Measurements from ENCODE around the gene CDKL4.

The CDKL4 gene

DNA sequence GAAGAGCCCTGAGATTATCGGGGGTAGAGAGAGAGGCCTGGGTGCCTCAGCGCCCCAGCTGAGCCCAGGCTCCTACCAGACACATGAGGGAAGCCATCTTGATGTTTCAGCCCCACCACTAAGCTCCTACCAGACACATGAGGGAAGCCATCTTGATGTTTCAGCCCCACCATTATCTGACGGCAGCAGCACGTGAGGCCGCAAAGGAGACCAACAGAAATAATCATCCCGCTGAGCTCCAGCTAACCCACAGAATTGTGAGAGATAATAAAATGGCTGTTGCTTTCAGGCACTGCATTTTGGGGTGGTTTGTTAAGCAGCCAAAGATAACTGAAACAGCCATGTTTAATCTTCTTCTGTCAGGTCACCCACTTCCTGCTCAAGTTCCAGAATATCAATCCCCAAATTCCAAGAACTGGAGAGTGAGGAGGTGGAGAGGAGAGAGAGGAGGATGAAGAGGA, 93.6 kb downstream of the CDKL4 start:
- TF ChIP-seq CTCF (IDR thresholded peaks at IDR 0.05; ENCODE audit: low read depth, low read length, missing control alignments) = no peak
- Histone ChIP-seq H3K36me3 (replicated peaks) (no peaks in the 10 kb centered on the region), H3K4me3 (ENCODE audit: low read depth, low read length) (no peak overlapping the region), H3K27ac (no peak overlapping the region), H3K27me3 (replicated peaks) (no peaks in the 10 kb centered on the region)
- DNase-seq = no peak
- in situ Hi-C loops (cut with HindIII; ENCODE audit: low pct_ligation_motif_present, low sequenced_read_pairs) = no loop called here

DNA sequence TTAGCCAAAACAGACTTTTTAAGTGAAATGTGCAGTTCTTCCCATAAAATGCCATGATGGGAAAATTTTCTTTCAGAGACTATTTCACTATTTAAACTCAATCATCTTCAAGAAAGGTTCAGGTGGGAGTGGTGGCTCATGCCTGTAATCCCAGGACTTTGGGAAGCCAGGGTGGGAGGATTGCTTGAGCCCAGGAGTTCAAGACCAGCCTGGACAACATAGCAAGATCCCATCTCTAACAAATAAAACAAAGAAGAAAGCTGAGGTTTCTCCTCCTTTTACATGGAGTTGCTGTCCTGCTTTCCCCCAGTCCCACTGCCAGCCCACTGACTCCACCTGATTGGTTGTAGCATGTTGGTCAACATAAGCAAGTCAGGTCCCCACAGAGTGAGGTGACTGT, 97.1 kb downstream of the CDKL4 start:
- TF ChIP-seq CTCF (IDR thresholded peaks at IDR 0.05; ENCODE audit: low read depth, low read length, missing control alignments) = no peak
- Histone ChIP-seq H3K36me3 (replicated peaks) (no peaks in the 10 kb centered on the region), H3K4me3 (ENCODE audit: low read depth, low read length) (no peak overlapping the region), H3K27ac (no peak overlapping the region), H3K27me3 (replicated peaks) (no peaks in the 10 kb centered on the region)
- no peak for DNase-seq
- in situ Hi-C loops (cut with HindIII; ENCODE audit: low pct_ligation_motif_present, low sequenced_read_pairs) = no loop called here

GRCh38 chr2:39145906-39146421, 97.8 kb downstream of the CDKL4 start:
- DNase-seq = no peak
- no peak overlapping the region for H3K27ac ChIP-seq
- no peak for TF ChIP-seq CTCF (IDR thresholded peaks at IDR 0.05; ENCODE audit: low read depth, low read length, missing control alignments)
- no peaks in the 10 kb centered on the region for H3K36me3 ChIP-seq (replicated peaks)
- in situ Hi-C loops (cut with HindIII; ENCODE audit: low pct_ligation_motif_present, low sequenced_read_pairs) = no loop called here
- H3K4me3 ChIP-seq (ENCODE audit: low read depth, low read length) = no peak overlapping the region
- no peaks in the 10 kb centered on the region for H3K27me3 ChIP-seq (replicated peaks)

- no peak overlapping the region for H3K4me3 ChIP-seq (ENCODE audit: low read depth, low read length)
- H3K27me3 ChIP-seq (replicated peaks) = no peaks in the 10 kb centered on the region
- TF ChIP-seq CTCF (IDR thresholded peaks at IDR 0.05; ENCODE audit: low read depth, low read length, missing control alignments) = no peak
- H3K36me3 ChIP-seq (replicated peaks) = no peaks in the 10 kb centered on the region
- H3K27ac ChIP-seq = no peak overlapping the region
- no peak for DNase-seq
- in situ Hi-C loops (cut with HindIII; ENCODE audit: low pct_ligation_motif_present, low sequenced_read_pairs) = no loop called here
Observed at GRCh38 chr2:39144416-39144815, 99.4 kb downstream of the CDKL4 start.

DNA sequence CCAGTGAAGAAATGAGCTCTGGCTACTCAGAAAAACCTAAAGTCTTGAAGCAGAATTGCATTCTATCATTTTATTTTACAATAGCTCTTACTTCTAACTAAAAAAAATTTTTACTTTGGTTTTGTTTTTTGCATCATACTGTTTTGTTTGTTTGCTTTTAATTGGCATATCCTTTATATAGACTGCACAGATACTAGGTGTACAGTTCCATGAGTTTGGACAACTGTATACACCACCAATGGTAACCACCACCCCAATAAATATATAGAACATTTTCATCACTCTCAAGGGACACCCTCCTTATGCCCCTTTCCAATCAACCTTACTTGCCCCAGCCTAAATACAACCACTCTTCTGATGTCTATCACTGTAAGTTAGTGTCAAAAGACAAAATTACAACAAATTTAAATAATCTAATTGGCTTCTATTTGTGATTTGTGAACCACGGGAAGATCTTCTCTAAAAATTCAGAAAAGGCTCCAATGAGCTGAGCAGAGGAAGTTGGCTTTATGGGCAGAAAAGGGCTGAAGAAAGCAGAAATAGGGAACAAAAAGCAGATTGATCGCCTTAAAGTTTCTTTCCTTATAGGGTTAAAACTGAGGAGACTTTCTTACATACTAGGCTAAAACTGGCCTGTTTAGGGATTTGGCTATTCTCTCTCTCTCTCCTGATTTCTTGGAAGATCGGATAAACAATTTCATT, 100.7 kb downstream of the CDKL4 start:
- no peaks in the 10 kb centered on the region for H3K36me3 ChIP-seq (replicated peaks)
- in situ Hi-C loops (cut with HindIII; ENCODE audit: low pct_ligation_motif_present, low sequenced_read_pairs) = no loop called here
- DNase-seq = no peak
- no peak overlapping the region for H3K27ac ChIP-seq
- no peak overlapping the region for H3K4me3 ChIP-seq (ENCODE audit: low read depth, low read length)
- no peak for TF ChIP-seq CTCF (IDR thresholded peaks at IDR 0.05; ENCODE audit: low read depth, low read length, missing control alignments)
- no peaks in the 10 kb centered on the region for H3K27me3 ChIP-seq (replicated peaks)

Measured in brain microvascular endothelial cell (primary cell).